A673 (cell line): Measurements from ENCODE around the gene ZDHHC13. TPM values are rescaled to one million over a fixed set of nuclear protein-coding genes. Genes with fewer than 3 reads are reported as not detected.

ENCODE experiments used
- BruUV-seq: library from RNA; stranded (reverse); fragments of 400-500 nt; replicated peaks from 2 replicates; lab custom pipeline; 2021; lab: Mats Ljungman, UMichigan
- CTCF ChIA-PET: fragments of 300-600 bp; sonication (Branson Sonifier 250); formaldehyde crosslinking; loops from one replicate; lab custom pipeline; 2022; ENCODE audit warnings: antibody characterized with exemption; lab: Charles Lee
- POLR2A ChIA-PET: fragments of 300-600 bp; sonication (Branson Sonifier 250); formaldehyde crosslinking; loops from one replicate; lab custom pipeline; 2022; ENCODE audit warnings: antibody characterized with exemption; ENCODE audit not compliant: low non-redundant PET; lab: Charles Lee
- DNase-seq: peaks from one replicate; pipeline ENCODE4 v3.0.0-alpha.2; 2015; ENCODE audit warnings: low spot score
- H3K27ac ChIP-seq: fragments of 200-600 bp; sonication (generic); 2 replicates; pipeline ENCODE4 v1.5.1; 2016; ENCODE audit warnings: mixed run types, low read depth, mild to moderate bottlenecking, mixed read lengths, antibody characterized with exemption, low read length; ENCODE audit not compliant: poor library complexity, severe bottlenecking
- H3K27me3 ChIP-seq: fragments of 200-600 bp; sonication (generic); replicated peaks from 2 replicates; pipeline ENCODE4 v1.6.1; 2017; ENCODE audit warnings: mixed run types, low read depth, mild to moderate bottlenecking, mixed read lengths, antibody characterized with exemption, low read length; ENCODE audit not compliant: insufficient read depth, poor library complexity
- H3K36me3 ChIP-seq: fragments of 200-600 bp; sonication (generic); 2 replicates; pipeline ENCODE4 v1.6.1; 2016; ENCODE audit warnings: mixed run types, mild to moderate bottlenecking, mixed read lengths, antibody characterized with exemption, low read length; ENCODE audit not compliant: insufficient read depth, poor library complexity, severe bottlenecking
- H3K4me1 ChIP-seq: fragments of 200-600 bp; sonication (generic); 2 replicates; pipeline ENCODE4 v1.6.1; 2017; ENCODE audit warnings: mixed run types, mild to moderate bottlenecking, mixed read lengths, antibody characterized with exemption, low read length; ENCODE audit not compliant: insufficient read depth, poor library complexity, severe bottlenecking
- H3K4me3 ChIP-seq: fragments of 200-600 bp; sonication (generic); 2 replicates; pipeline ENCODE4 v1.5.1; 2016; ENCODE audit warnings: low read depth, mixed run types, mild to moderate bottlenecking, mixed read lengths, low read length; ENCODE audit not compliant: poor library complexity, severe bottlenecking
- H3K9me3 ChIP-seq: fragments of 200-600 bp; sonication (generic); 2 replicates; pipeline ENCODE4 v1.6.1; 2016; ENCODE audit warnings: mixed run types, low read depth, mild to moderate bottlenecking, mixed read lengths, antibody characterized with exemption, low read length; ENCODE audit not compliant: poor library complexity, severe bottlenecking
- CTCF ChIP-seq: fragments of 300-800, 200-600 bp; sonication (generic); conservative IDR thresholded peaks from 2 replicates; pipeline ENCODE4 v1.5.1; 2017; ENCODE audit warnings: low read depth, mild to moderate bottlenecking, antibody characterized with exemption, low read length, moderate library complexity, mixed read lengths
- EZH2 ChIP-seq: fragments of 200-600 bp; sonication (generic); IDR thresholded peaks from 2 replicates; pipeline ENCODE4 v1.6.1; 2017; ENCODE audit warnings: borderline replicate concordance, low read depth, mild to moderate bottlenecking, mixed read lengths, antibody characterized with exemption, low read length; ENCODE audit not compliant: poor library complexity, severe bottlenecking
- intact Hi-C: fragments of 100-400 bp; cut with micrococcal nuclease; formaldehyde crosslinking; loops from one replicate; pipeline ENCODE4 v1.10.0; 2022; ENCODE audit not compliant: unreplicated experiment
- total RNA-seq: library from RNA; stranded (reverse); gene quantifications from 2 replicates; pipeline ENCODE4 v1.2.3, GENCODE V29; 2021

ZDHHC13 gene
- total RNA-seq, 1 experiment from 2014 or later: 10.3 TPM

GRCh38 chr11:19110295-19110694, 6.7 kb upstream of the ZDHHC13 start:
- DNase-seq: no peak
- H3K9me3 ChIP-seq: no peaks in the 10 kb centered on the region
- POLR2A ChIA-PET: no interaction called here
- no TSS peak for BruUV-seq
- no peaks in the 10 kb centered on the region for H3K4me1 ChIP-seq
- H3K36me3 ChIP-seq: no peaks in the 10 kb centered on the region
- H3K4me3 ChIP-seq: no peak overlapping the region
- intact Hi-C loops: no loop called here
- H3K27ac ChIP-seq: no peak overlapping the region
- CTCF ChIA-PET: no interaction called here
- TF ChIP-seq EZH2: no peak
- TF ChIP-seq CTCF: no peak
- peaks cover 5% of the 10 kb centered on the region for H3K27me3 ChIP-seq

- H3K27me3 ChIP-seq: peaks cover 5% of the 10 kb centered on the region
- H3K4me1 ChIP-seq: no peaks in the 10 kb centered on the region
- H3K4me3 ChIP-seq: no peak overlapping the region
- TF ChIP-seq EZH2 (no peak), CTCF (no peak)
- no peaks in the 10 kb centered on the region for H3K9me3 ChIP-seq
- no peaks in the 10 kb centered on the region for H3K36me3 ChIP-seq
- BruUV-seq: no TSS peak
- intact Hi-C loops: no loop called here
- CTCF ChIA-PET: no interaction called here
- DNase-seq: no peak
- no peak overlapping the region for H3K27ac ChIP-seq
- POLR2A ChIA-PET: no interaction called here
Measured at GRCh38 chr11:19111809-19112208, 5.2 kb upstream of the ZDHHC13 start.

- H3K9me3 ChIP-seq: no peaks in the 10 kb centered on the region
- no TSS peak for BruUV-seq
- POLR2A ChIA-PET: no interaction called here
- CTCF ChIA-PET: no interaction called here
- H3K27me3 ChIP-seq: peaks cover 5% of the 10 kb centered on the region
- DNase-seq: no peak
- H3K4me1 ChIP-seq: peaks cover 4% of the 10 kb centered on the region
- TF ChIP-seq CTCF (no peak), EZH2 (no peak)
- peak overlapping the region; percentile 67 for H3K4me3 ChIP-seq
- intact Hi-C loops: no loop called here
- no peak overlapping the region for H3K27ac ChIP-seq
- H3K36me3 ChIP-seq: no peaks in the 10 kb centered on the region
Measured at GRCh38 chr11:19116276-19116970, 545 bp upstream of the ZDHHC13 start.
